Lung (tissue), 12 donors: ENCODE data around the gene PDLIM4. TPM values are rescaled to one million over a fixed set of nuclear protein-coding genes. Genes with fewer than 3 reads are reported as not detected.

Experiments
- ATAC-seq: fragments of 200-7000 bp; cut with Tn5 transposase; one replicate; pipeline ENCODE4 v1.9.1; 2020; ENCODE audit warnings: moderate number of reproducible peaks; ENCODE audit not compliant: insufficient read depth, low FRiP score
- DNase-seq, 3 donors: peaks; one replicate each; pipeline ENCODE4 v3.0.0-alpha.2; 2013 to 2017
- H3K27ac ChIP-seq, 2 donors: one replicate each; pipeline ENCODE4 v1.5.1; 2013; ENCODE audit warnings: mild to moderate bottlenecking in 2 of 2, moderate library complexity in 2 of 2, control low read depth in 1 of 2, inconsistent platforms in 1 of 2, low read depth in 1 of 2, low read length in 1 of 2
- H3K27me3 ChIP-seq, 3 donors: one replicate each; pipeline ENCODE4 v1.5.1; 2013; ENCODE audit warnings: low read length in 2 of 3; ENCODE audit not compliant: control insufficient read depth in 3 of 3, insufficient read depth in 3 of 3
- H3K36me3 ChIP-seq, 4 donors: one replicate each; pipeline ENCODE4 v1.5.1; 2013; ENCODE audit warnings: low read length in 4 of 4, mild to moderate bottlenecking in 1 of 4, moderate library complexity in 1 of 4; ENCODE audit not compliant: control insufficient read depth in 4 of 4, insufficient read depth in 4 of 4
- H3K4me1 ChIP-seq, 5 donors: one replicate each; pipeline ENCODE4 v1.5.1; 2013; ENCODE audit warnings: low read length in 5 of 5, mild to moderate bottlenecking in 2 of 5, moderate library complexity in 1 of 5; ENCODE audit not compliant: control insufficient read depth in 5 of 5, insufficient read depth in 5 of 5
- H3K4me3 ChIP-seq: one replicate; pipeline ENCODE4 v1.5.1; 2013; ENCODE audit warnings: mild to moderate bottlenecking, control low read depth, moderate library complexity
- H3K9ac ChIP-seq, 2 donors: one replicate each; pipeline ENCODE4 v1.5.1; 2013; ENCODE audit warnings: low read length in 2 of 2, control low read depth in 1 of 2; ENCODE audit not compliant: insufficient read depth in 1 of 2
- H3K9me3 ChIP-seq, 4 donors: one replicate each; pipeline ENCODE4 v1.5.1; 2013; ENCODE audit warnings: low read length in 3 of 4, mild to moderate bottlenecking in 1 of 4, moderate library complexity in 1 of 4; ENCODE audit not compliant: control insufficient read depth in 4 of 4, insufficient read depth in 3 of 4
- CTCF ChIP-seq: IDR thresholded peaks from 2 replicates; pipeline ENCODE4 v1.5.1; 2012; ENCODE audit warnings: mild to moderate bottlenecking; ENCODE audit errors: control extremely low read depth, extremely low read depth
- WGBS, 2 donors: extraction: QIAGEN DNeasy Blood & Tissue Kit; methylation state at CpG; one replicate each; pipeline ENCODE4 v1.1.7; 2013; 5-methylcytosine and 5-hydroxymethylcytosine counted together
- polyA plus RNA-seq, 2 donors: library from polyadenylated mRNA; stranded (reverse); fragments of 200-250 nt; gene quantifications; one replicate each; pipeline ENCODE4 v1.2.1, GENCODE V29; 2013
- total RNA-seq, 2 donors: library from RNA; depleted of rRNA in 1 of 2; stranded (reverse); fragments of >200 nt in 1 of 2; gene quantifications; one replicate each; pipeline ENCODE4 v1.2.1, GENCODE V29; 2014 to 2021
- donor health status: control.
- donor health status: control.
- donor health status: Bipolar disorder and iron deficiency.
- donor health status: healthy.
- donor health status: DM: yes; HTN: yes; CAD: no.

Gene PDLIM4
- total and polyA plus RNA-seq, 4 donors: 7.3 to 13.8 (median 9.6) TPM

- Histone ChIP-seq H3K4me1 (peaks cover 0 to 30% (median 9%) of the 10 kb centered on the region in 5 donors), H3K4me3 (no peak overlapping the region), H3K9me3 (no peaks in the 10 kb centered on the region), H3K36me3 (no peaks in the 10 kb centered on the region), H3K27me3 (peaks cover 0 to 2% (median 0%) of the 10 kb centered on the region in 3 donors), H3K9ac (no peak overlapping the region), H3K27ac (no peak overlapping the region)
- no peak for TF ChIP-seq CTCF
- 97 to 99% methylated on average over 4 of the region's 4 CpGs for WGBS, 2 donors
- ATAC-seq (no peak), DNase-seq (peak in 1 of 3 donors; percentile 7)
These were observed 1.3 kb upstream of the PDLIM4 start for GRCh38 chr5:132256086-132256782.

GRCh38 chr5:132256783-132257130, 739 bp upstream of the PDLIM4 start:
- Histone ChIP-seq H3K4me3 (no peak overlapping the region), H3K36me3 (no peaks in the 10 kb centered on the region), H3K27ac (no peak overlapping the region), H3K9me3 (no peaks in the 10 kb centered on the region), H3K27me3 (peaks cover 0 to 2% (median 0%) of the 10 kb centered on the region in 3 donors), H3K4me1 (peaks cover 0 to 30% (median 9%) of the 10 kb centered on the region in 5 donors), H3K9ac (no peak overlapping the region)
- WGBS, 2 donors: 96 to 98% methylated on average over 6 of the region's 6 CpGs
- DNase-seq (no peak), ATAC-seq (no peak)
- TF ChIP-seq CTCF: no peak

GRCh38 chr5:132258102-132259068, 889 bp downstream of the PDLIM4 start:
- Histone ChIP-seq H3K27me3 (peaks cover 0 to 2% (median 0%) of the 10 kb centered on the region in 3 donors), H3K9me3 (no peaks in the 10 kb centered on the region), H3K36me3 (no peaks in the 10 kb centered on the region), H3K9ac (no peak overlapping the region), H3K4me1 (peaks cover 0 to 30% (median 9%) of the 10 kb centered on the region in 5 donors), H3K27ac (peak overlapping the region; percentile 8 to 51), H3K4me3 (no peak overlapping the region)
- ATAC-seq (no peak), DNase-seq (no peak)
- 69 to 71% methylated on average over 19 of the region's 19 CpGs for WGBS, 2 donors
- no peak for TF ChIP-seq CTCF
